ENCODE results near the gene CD163.
"Not testable (repeated sequence)": the region's sequence is repeated elsewhere in the genome, so short reads cannot be mapped to it uniquely, and the experiment has no call there.

Gene CD163

GRCh38 chr12:7503686-7504415, at the start of gene CD163:
Gene CD163 (minus strand): TSS chr12:7503777. CDS start chr12:7503690, 87 bp downstream.
- Histone ChIP-seq H3K27ac (ENCODE audit: low read length) (no peak within 1 kb of the TSS), H3K9ac (ENCODE audit: low read length in 2 of 2) (no peak within 1 kb of the TSS), H3K9me3 (ENCODE audit: control insufficient read depth in 2 of 2, low read length in 2 of 2) (no peaks in the 10 kb centered on the region), H3K36me3 (ENCODE audit: control insufficient read depth in 2 of 2, insufficient read depth in 2 of 2, low read length in 2 of 2) (no peaks in the 10 kb centered on the region), H3K4me1 (ENCODE audit: control insufficient read depth, insufficient read depth, low read length) (no peaks in the 10 kb centered on the region), H3K27me3 (ENCODE audit: control insufficient read depth in 1 of 2, insufficient read depth in 2 of 2, low read length in 2 of 2) (no peaks in the 10 kb centered on the region), H3K4me3 (ENCODE audit: low read length in 2 of 2) (no peak within 1 kb of the TSS)

GRCh38 chr12:7542813-7543212, 39.2 kb upstream of the CD163 start:
- no peak overlapping the region for H3K9ac ChIP-seq (ENCODE audit: low read length in 2 of 2)
- no peak overlapping the region for H3K4me3 ChIP-seq (ENCODE audit: low read length in 2 of 2)
- peaks cover 0 to 3% of the 10 kb centered on the region in 2 donors for H3K9me3 ChIP-seq (ENCODE audit: control insufficient read depth in 2 of 2, low read length in 2 of 2)
- no peaks in the 10 kb centered on the region for H3K4me1 ChIP-seq (ENCODE audit: control insufficient read depth, insufficient read depth, low read length)
- no peak overlapping the region for H3K27ac ChIP-seq (ENCODE audit: low read length)
- H3K27me3 ChIP-seq (ENCODE audit: control insufficient read depth in 1 of 2, insufficient read depth in 2 of 2, low read length in 2 of 2): no peaks in the 10 kb centered on the region
- no peaks in the 10 kb centered on the region for H3K36me3 ChIP-seq (ENCODE audit: control insufficient read depth in 2 of 2, insufficient read depth in 2 of 2, low read length in 2 of 2)

- H3K36me3 ChIP-seq (ENCODE audit: control insufficient read depth in 2 of 2, insufficient read depth in 2 of 2, low read length in 2 of 2): no peaks in the 10 kb centered on the region
- no peak overlapping the region for H3K9ac ChIP-seq (ENCODE audit: low read length in 2 of 2)
- H3K27me3 ChIP-seq (ENCODE audit: control insufficient read depth in 1 of 2, insufficient read depth in 2 of 2, low read length in 2 of 2): no peaks in the 10 kb centered on the region
- peaks cover 0 to 3% of the 10 kb centered on the region in 2 donors for H3K9me3 ChIP-seq (ENCODE audit: control insufficient read depth in 2 of 2, low read length in 2 of 2)
- no peak overlapping the region for H3K27ac ChIP-seq (ENCODE audit: low read length)
- no peaks in the 10 kb centered on the region for H3K4me1 ChIP-seq (ENCODE audit: control insufficient read depth, insufficient read depth, low read length)
- H3K4me3 ChIP-seq (ENCODE audit: low read length in 2 of 2): no peak overlapping the region
Measured at GRCh38 chr12:7542046-7542445, 38.5 kb upstream of the CD163 start.

- no peaks in the 10 kb centered on the region for H3K27me3 ChIP-seq (ENCODE audit: control insufficient read depth in 1 of 2, insufficient read depth in 2 of 2, low read length in 2 of 2)
- H3K4me1 ChIP-seq (ENCODE audit: control insufficient read depth, insufficient read depth, low read length): no peaks in the 10 kb centered on the region
- no peak overlapping the region for H3K4me3 ChIP-seq (ENCODE audit: low read length in 2 of 2)
- no peaks in the 10 kb centered on the region for H3K9me3 ChIP-seq (ENCODE audit: control insufficient read depth in 2 of 2, low read length in 2 of 2)
- H3K27ac ChIP-seq (ENCODE audit: low read length): no peak overlapping the region
- no peaks in the 10 kb centered on the region for H3K36me3 ChIP-seq (ENCODE audit: control insufficient read depth in 2 of 2, insufficient read depth in 2 of 2, low read length in 2 of 2)
- no peak overlapping the region for H3K9ac ChIP-seq (ENCODE audit: low read length in 2 of 2)
Measured at GRCh38 chr12:7514416-7514815, 10.8 kb upstream of the CD163 start.

GRCh38 chr12:7512553-7512952, 9.0 kb upstream of the CD163 start:
- no peaks in the 10 kb centered on the region for H3K36me3 ChIP-seq (ENCODE audit: control insufficient read depth in 2 of 2, insufficient read depth in 2 of 2, low read length in 2 of 2)
- no peak overlapping the region for H3K27ac ChIP-seq (ENCODE audit: low read length)
- no peaks in the 10 kb centered on the region for H3K4me1 ChIP-seq (ENCODE audit: control insufficient read depth, insufficient read depth, low read length)
- no peak overlapping the region for H3K4me3 ChIP-seq (ENCODE audit: low read length in 2 of 2)
- no peaks in the 10 kb centered on the region for H3K27me3 ChIP-seq (ENCODE audit: control insufficient read depth in 1 of 2, insufficient read depth in 2 of 2, low read length in 2 of 2)
- no peak overlapping the region for H3K9ac ChIP-seq (ENCODE audit: low read length in 2 of 2)
- no peaks in the 10 kb centered on the region for H3K9me3 ChIP-seq (ENCODE audit: control insufficient read depth in 2 of 2, low read length in 2 of 2)

- H3K36me3 ChIP-seq (ENCODE audit: control insufficient read depth in 2 of 2, insufficient read depth in 2 of 2, low read length in 2 of 2); H3K9ac ChIP-seq (ENCODE audit: low read length in 2 of 2); H3K4me3 ChIP-seq (ENCODE audit: low read length in 2 of 2); H3K27me3 ChIP-seq (ENCODE audit: control insufficient read depth in 1 of 2, insufficient read depth in 2 of 2, low read length in 2 of 2); H3K4me1 ChIP-seq (ENCODE audit: control insufficient read depth, insufficient read depth, low read length); H3K27ac ChIP-seq (ENCODE audit: low read length); H3K9me3 ChIP-seq (ENCODE audit: control insufficient read depth in 2 of 2, low read length in 2 of 2): not testable (repeated sequence)
Measured at GRCh38 chr12:7509793-7510470, 6.4 kb upstream of the CD163 start.

GRCh38 chr12:7502612-7503011, 965 bp downstream of the CD163 start:
- no peak overlapping the region for H3K27ac ChIP-seq (ENCODE audit: low read length)
- no peaks in the 10 kb centered on the region for H3K36me3 ChIP-seq (ENCODE audit: control insufficient read depth in 2 of 2, insufficient read depth in 2 of 2, low read length in 2 of 2)
- no peaks in the 10 kb centered on the region for H3K4me1 ChIP-seq (ENCODE audit: control insufficient read depth, insufficient read depth, low read length)
- H3K9ac ChIP-seq (ENCODE audit: low read length in 2 of 2): peak overlapping the region in 1 of 2 donors; percentile 38
- H3K27me3 ChIP-seq (ENCODE audit: control insufficient read depth in 1 of 2, insufficient read depth in 2 of 2, low read length in 2 of 2): no peaks in the 10 kb centered on the region
- no peaks in the 10 kb centered on the region for H3K9me3 ChIP-seq (ENCODE audit: control insufficient read depth in 2 of 2, low read length in 2 of 2)
- H3K4me3 ChIP-seq (ENCODE audit: low read length in 2 of 2): no peak overlapping the region

GRCh38 chr12:7501031-7501588, 2.5 kb downstream of the CD163 start:
- H3K36me3 ChIP-seq (ENCODE audit: control insufficient read depth in 2 of 2, insufficient read depth in 2 of 2, low read length in 2 of 2): no peaks in the 10 kb centered on the region
- no peaks in the 10 kb centered on the region for H3K9me3 ChIP-seq (ENCODE audit: control insufficient read depth in 2 of 2, low read length in 2 of 2)
- no peaks in the 10 kb centered on the region for H3K27me3 ChIP-seq (ENCODE audit: control insufficient read depth in 1 of 2, insufficient read depth in 2 of 2, low read length in 2 of 2)
- peak overlapping the region in 1 of 2 donors; percentile 15 for H3K9ac ChIP-seq (ENCODE audit: low read length in 2 of 2)
- H3K27ac ChIP-seq (ENCODE audit: low read length): no peak overlapping the region
- no peaks in the 10 kb centered on the region for H3K4me1 ChIP-seq (ENCODE audit: control insufficient read depth, insufficient read depth, low read length)
- peak overlapping the region in 1 of 2 donors; percentile 8 for H3K4me3 ChIP-seq (ENCODE audit: low read length in 2 of 2)

GRCh38 chr12:7499636-7500035, 3.9 kb downstream of the CD163 start:
- H3K36me3 ChIP-seq (ENCODE audit: control insufficient read depth in 2 of 2, insufficient read depth in 2 of 2, low read length in 2 of 2): no peaks in the 10 kb centered on the region
- no peak overlapping the region for H3K9ac ChIP-seq (ENCODE audit: low read length in 2 of 2)
- H3K4me3 ChIP-seq (ENCODE audit: low read length in 2 of 2): no peak overlapping the region
- H3K9me3 ChIP-seq (ENCODE audit: control insufficient read depth in 2 of 2, low read length in 2 of 2): no peaks in the 10 kb centered on the region
- H3K27ac ChIP-seq (ENCODE audit: low read length): no peak overlapping the region
- no peaks in the 10 kb centered on the region for H3K27me3 ChIP-seq (ENCODE audit: control insufficient read depth in 1 of 2, insufficient read depth in 2 of 2, low read length in 2 of 2)
- no peaks in the 10 kb centered on the region for H3K4me1 ChIP-seq (ENCODE audit: control insufficient read depth, insufficient read depth, low read length)

GRCh38 chr12:7498809-7499208, 4.8 kb downstream of the CD163 start:
- Histone ChIP-seq H3K27ac (ENCODE audit: low read length) (no peak overlapping the region), H3K4me1 (ENCODE audit: control insufficient read depth, insufficient read depth, low read length) (no peaks in the 10 kb centered on the region), H3K9ac (ENCODE audit: low read length in 2 of 2) (no peak overlapping the region), H3K9me3 (ENCODE audit: control insufficient read depth in 2 of 2, low read length in 2 of 2) (no peaks in the 10 kb centered on the region), H3K4me3 (ENCODE audit: low read length in 2 of 2) (no peak overlapping the region), H3K36me3 (ENCODE audit: control insufficient read depth in 2 of 2, insufficient read depth in 2 of 2, low read length in 2 of 2) (no peaks in the 10 kb centered on the region), H3K27me3 (ENCODE audit: control insufficient read depth in 1 of 2, insufficient read depth in 2 of 2, low read length in 2 of 2) (no peaks in the 10 kb centered on the region)

- H3K4me1 ChIP-seq (ENCODE audit: control insufficient read depth, insufficient read depth, low read length): no peaks in the 10 kb centered on the region
- H3K27ac ChIP-seq (ENCODE audit: low read length): no peak overlapping the region
- no peak overlapping the region for H3K4me3 ChIP-seq (ENCODE audit: low read length in 2 of 2)
Measured at GRCh38 chr12:7497661-7498060, 5.9 kb downstream of the CD163 start.

More at GRCh38 chr12:7497661-7498060, 5.9 kb downstream of the CD163 start:
- H3K9ac ChIP-seq (ENCODE audit: low read length in 2 of 2): no peak overlapping the region
- H3K36me3 ChIP-seq (ENCODE audit: control insufficient read depth in 2 of 2, insufficient read depth in 2 of 2, low read length in 2 of 2): no peaks in the 10 kb centered on the region
- H3K9me3 ChIP-seq (ENCODE audit: control insufficient read depth in 2 of 2, low read length in 2 of 2): no peaks in the 10 kb centered on the region
- no peaks in the 10 kb centered on the region for H3K27me3 ChIP-seq (ENCODE audit: control insufficient read depth in 1 of 2, insufficient read depth in 2 of 2, low read length in 2 of 2)

All from stomach smooth muscle (tissue), 2 donors.